ENCODE measurements around the gene MAP3K2. TPM values are rescaled to one million over a fixed set of nuclear protein-coding genes. Genes with fewer than 3 reads are reported as not detected.

MAP3K2 gene
- total and polyA plus RNA-seq, 10 of the 15 experiments (the other 5 are each of a cell fraction or from before 2014, with no cell fraction given): 2.7 to 39.6 (median 16.1) TPM

DNA sequence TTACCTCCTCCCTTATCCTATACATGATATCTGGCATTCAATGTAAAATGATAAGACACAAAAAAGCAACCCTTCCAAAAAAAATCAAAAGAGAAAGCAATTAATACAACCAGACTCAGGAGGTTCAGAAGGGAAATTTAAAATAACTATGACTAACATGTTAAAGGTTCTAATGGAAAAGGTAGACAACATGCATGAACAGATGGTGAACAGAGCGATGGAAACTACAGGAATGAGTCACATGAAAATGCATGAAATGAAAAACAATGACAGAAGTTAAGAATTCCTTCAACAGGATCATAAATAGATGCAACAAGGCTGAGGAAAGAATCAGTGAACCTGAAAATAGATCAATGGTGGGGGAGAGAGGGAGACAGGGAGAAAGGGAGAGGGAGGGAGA, 67.7 kb downstream of the MAP3K2 start:
- CTCF ChIA-PET: interaction anchor here (0.5 to 1.3 kb wide), 2 partner anchors 159 to 782 kb away, joined by 3 read pairs; no protein-coding TSS in a partner anchor
- RAD21 ChIA-PET (ENCODE audit: unreplicated experiment): interaction anchor here (0.5 kb wide), 1 partner anchor 79 kb away, joined by 3 read pairs; no protein-coding TSS in a partner anchor
- Histone ChIP-seq H3K9ac (ENCODE audit: control insufficient read depth, insufficient read depth, low read length) (no peak overlapping the region), H3K4me3 (no peak overlapping the region), H3K27me3 (replicated peaks in 1 of 2; ENCODE audit: control insufficient read depth in 2 of 2, insufficient read depth in 2 of 2, low read length in 1 of 2) (no peaks in the 10 kb centered on the region), H3K9me3 (replicated peaks; ENCODE audit: control insufficient read depth, insufficient read depth, low read length) (peaks cover 3% of the 10 kb centered on the region; the same call in 2 of the 3 replicates), H3K79me2 (ENCODE audit: control insufficient read depth, insufficient read depth, low read length) (no peaks in the 10 kb centered on the region), H4K20me1 (ENCODE audit: control insufficient read depth, insufficient read depth) (no peaks in the 10 kb centered on the region), H3K36me3 (ENCODE audit: control insufficient read depth in 2 of 2, insufficient read depth in 2 of 2, low read length in 1 of 2) (peaks cover 7 to 24% of the 10 kb centered on the region in 2 experiments), H3K4me2 (ENCODE audit: control insufficient read depth, insufficient read depth) (no peak overlapping the region), H3K27ac (ENCODE audit: control insufficient read depth, insufficient read depth) (no peak overlapping the region), H3K4me1 (ENCODE audit: control insufficient read depth, insufficient read depth, low read length) (no peaks in the 10 kb centered on the region), H2AFZ (ENCODE audit: control insufficient read depth, low read depth, low read length) (no peak overlapping the region)
- SMC1A ChIA-PET (ENCODE audit: uncharacterized antibody, unreplicated experiment): interaction anchor here (0.7 kb wide), 1 partner anchor 271 kb away, joined by 3 read pairs; no protein-coding TSS in a partner anchor
- FAIRE-seq (no peak), ATAC-seq (no peak), DNase-seq (ENCODE audit: low read depth, low spot score) (no peak)
- POLR2A ChIA-PET: interaction anchor here (0.7 kb wide), 2 partner anchors 176 to 274 kb away, joined by 3 read pairs; no protein-coding TSS in a partner anchor
- intact Hi-C loops (cut with micrococcal nuclease; ENCODE audit: unreplicated experiment): no loop called here
- in situ Hi-C loops (cut with MboI): no loop called here
- 61% methylated on average over 1 of the region's 1 CpG for WGBS (ENCODE audit: insufficient coverage, insufficient replicate concordance, low lambda C conversion rate, missing lambda C conversion rate)
- BruUV-seq (replicated peaks): no TSS peak
- TF ChIP-seq ZNF207 (IDR thresholded peaks at IDR 0.05; ENCODE audit: borderline replicate concordance) (no peak), JUNB (IDR thresholded peaks at IDR 0.05) (peak; percentile 69), NFIC (IDR thresholded peaks at IDR 0.05; ENCODE audit: low read depth, low read length) (no peak), EZH2 (IDR thresholded peaks at IDR 0.05; ENCODE audit: borderline replicate concordance, control insufficient read depth, low read depth, low read length) (no peak), RFX5 (IDR thresholded peaks at IDR 0.05; ENCODE audit: low read depth, low read length) (no peak)

GRCh38 chr2:127314193-127314988, 73.4 kb downstream of the MAP3K2 start:
- H3K4me1 ChIP-seq (ENCODE audit: control insufficient read depth, insufficient read depth, low read length): peaks cover 18% of the 10 kb centered on the region
- H3K27ac ChIP-seq (ENCODE audit: control insufficient read depth, insufficient read depth): no peak overlapping the region; the same call in 1 of the 2 replicates
- no peak for DNase-seq (ENCODE audit: low read depth, low spot score)
- no peak overlapping the region for H3K9ac ChIP-seq (ENCODE audit: control insufficient read depth, insufficient read depth, low read length)
- H3K4me3 ChIP-seq: no peak overlapping the region
- ATAC-seq: peak; percentile 61
- ChIA-PET SMC1A (ENCODE audit: uncharacterized antibody, unreplicated experiment) (interaction anchor here (0.9 to 2.6 kb wide), 5 partner anchors 9 to 122 kb away, joined by 3 to 12 read pairs (median 3); no protein-coding TSS in a partner anchor), CTCF (interaction anchor here (1.1 to 1.8 kb wide), 3 partner anchors 10 to 164 kb away, joined by 3 to 5 read pairs (median 4); partner anchors contain the start of gene ERCC3), RAD21 (ENCODE audit: unreplicated experiment) (interaction anchor here (2.0 kb wide), 1 partner anchor 10 kb away, joined by 5 read pairs; no protein-coding TSS in a partner anchor), POLR2A (interaction anchor here (1.6 kb wide), 1 partner anchor 20 kb away, joined by 5 read pairs; the partner anchor contains the start of gene ERCC3)
- no peak overlapping the region for H3K4me2 ChIP-seq (ENCODE audit: control insufficient read depth, insufficient read depth)
- no peaks in the 10 kb centered on the region for H4K20me1 ChIP-seq (ENCODE audit: control insufficient read depth, insufficient read depth)
- no TSS peak for BruUV-seq (replicated peaks)
- H3K9me3 ChIP-seq (replicated peaks; ENCODE audit: control insufficient read depth, insufficient read depth, low read length): no peaks in the 10 kb centered on the region
- FAIRE-seq: no peak
- no peak for TF ChIP-seq FOXK2 (IDR thresholded peaks at IDR 0.05)
- peak; percentile 73; the same call in 1 of the 2 replicates for TF ChIP-seq SPI1 (IDR thresholded peaks at IDR 0.05; ENCODE audit: borderline replicate concordance, insufficient read depth, low read depth, low read length)
- H3K36me3 ChIP-seq (ENCODE audit: control insufficient read depth in 2 of 2, insufficient read depth in 2 of 2, low read length in 1 of 2): peaks cover 8 to 29% of the 10 kb centered on the region in 2 experiments
- H3K79me2 ChIP-seq (ENCODE audit: control insufficient read depth, insufficient read depth, low read length): no peaks in the 10 kb centered on the region
- H2AFZ ChIP-seq (ENCODE audit: control insufficient read depth, low read depth, low read length): no peak overlapping the region
- in situ Hi-C loops (cut with MboI) (no loop called here), intact Hi-C loops (cut with micrococcal nuclease; ENCODE audit: unreplicated experiment) (no loop called here)
- 97% methylated on average over 7 of the region's 7 CpGs for WGBS (ENCODE audit: insufficient coverage, insufficient replicate concordance, low lambda C conversion rate, missing lambda C conversion rate)
- H3K27me3 ChIP-seq (replicated peaks in 1 of 2; ENCODE audit: control insufficient read depth in 2 of 2, insufficient read depth in 2 of 2, low read length in 1 of 2): no peaks in the 10 kb centered on the region
